GM20431 (cell line): ENCODE results near the gene THPO.

Experiments
- in situ Hi-C: fragments of 300-500 bp; cut with MseI, MboI; formaldehyde crosslinking; loops from one replicate; pipeline ENCODE4 v1.15.0; 2020; ENCODE audit warnings: low sequenced_read_pairs; ENCODE audit not compliant: unreplicated experiment

The THPO gene

GRCh38 chr3:184336547-184337398 lies 41.2 kb downstream of the THPO start:
- in situ Hi-C loops = no loop called here

- in situ Hi-C loops = no loop called here
These were observed 42.1 kb downstream of the THPO start for GRCh38 chr3:184335661-184336546.

- in situ Hi-C loops = no loop called here
These were observed 42.7 kb downstream of the THPO start for GRCh38 chr3:184335291-184335660.

GRCh38 chr3:184334470-184335158 lies 43.4 kb downstream of the THPO start:
- in situ Hi-C loops = no loop called here

- in situ Hi-C loops = no loop called here
These were observed 44.3 kb downstream of the THPO start for GRCh38 chr3:184333700-184334099.

- in situ Hi-C loops = no loop called here
These were observed 44.8 kb downstream of the THPO start for GRCh38 chr3:184333190-184333589.

- in situ Hi-C loops = no loop called here
These were observed 45.5 kb downstream of the THPO start for GRCh38 chr3:184332370-184333090.

- in situ Hi-C loops = no loop called here
These were observed 49.5 kb downstream of the THPO start for GRCh38 chr3:184328516-184328915.

GRCh38 chr3:184327171-184327570 lies 50.8 kb downstream of the THPO start:
- in situ Hi-C loops = no loop called here

GRCh38 chr3:184325715-184326369 lies 52.2 kb downstream of the THPO start:
- in situ Hi-C loops = no loop called here

- in situ Hi-C loops = no loop called here
These were observed 52.7 kb downstream of the THPO start for GRCh38 chr3:184325269-184325668.

- in situ Hi-C loops = no loop called here
These were observed 54.3 kb downstream of the THPO start for GRCh38 chr3:184323696-184324095.

- in situ Hi-C loops = no loop called here
These were observed 55.1 kb downstream of the THPO start for GRCh38 chr3:184322731-184323487.
